ENCODE results near the gene NEU4. TPM values are rescaled to one million over a fixed set of nuclear protein-coding genes. Genes with fewer than 3 reads are reported as not detected.
"Not testable (repeated sequence)": the region's sequence is repeated elsewhere in the genome, so short reads cannot be mapped to it uniquely, and the experiment has no call there.

Gene NEU4
- total RNA-seq, 1 donor from 2014 or later: not detected

- FAIRE-seq (no peak), DNase-seq (ENCODE audit: low read depth) (no peak)
- H3K27me3 ChIP-seq (ENCODE audit: control insufficient read depth, insufficient read depth, low read length): no peaks in the 10 kb centered on the region
- TF ChIP-seq, protein P1, sequence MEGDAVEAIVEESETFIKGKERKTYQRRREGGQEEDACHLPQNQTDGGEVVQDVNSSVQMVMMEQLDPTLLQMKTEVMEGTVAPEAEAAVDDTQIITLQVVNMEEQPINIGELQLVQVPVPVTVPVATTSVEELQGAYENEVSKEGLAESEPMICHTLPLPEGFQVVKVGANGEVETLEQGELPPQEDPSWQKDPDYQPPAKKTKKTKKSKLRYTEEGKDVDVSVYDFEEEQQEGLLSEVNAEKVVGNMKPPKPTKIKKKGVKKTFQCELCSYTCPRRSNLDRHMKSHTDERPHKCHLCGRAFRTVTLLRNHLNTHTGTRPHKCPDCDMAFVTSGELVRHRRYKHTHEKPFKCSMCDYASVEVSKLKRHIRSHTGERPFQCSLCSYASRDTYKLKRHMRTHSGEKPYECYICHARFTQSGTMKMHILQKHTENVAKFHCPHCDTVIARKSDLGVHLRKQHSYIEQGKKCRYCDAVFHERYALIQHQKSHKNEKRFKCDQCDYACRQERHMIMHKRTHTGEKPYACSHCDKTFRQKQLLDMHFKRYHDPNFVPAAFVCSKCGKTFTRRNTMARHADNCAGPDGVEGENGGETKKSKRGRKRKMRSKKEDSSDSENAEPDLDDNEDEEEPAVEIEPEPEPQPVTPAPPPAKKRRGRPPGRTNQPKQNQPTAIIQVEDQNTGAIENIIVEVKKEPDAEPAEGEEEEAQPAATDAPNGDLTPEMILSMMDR (IDR thresholded peaks at IDR 0.05; ENCODE audit: insufficient read depth, low read length, severe bottlenecking): no peak
- H3K4me3 ChIP-seq (ENCODE audit: low read depth, low read length): no peak overlapping the region
- no peaks in the 10 kb centered on the region for H3K36me3 ChIP-seq (ENCODE audit: control insufficient read depth, insufficient read depth, low read length)
Observed at GRCh38 chr2:241818943-241819270, 9.9 kb downstream of the NEU4 start.

- DNase-seq (ENCODE audit: low read depth); H3K4me3 ChIP-seq (ENCODE audit: low read depth, low read length); H3K27me3 ChIP-seq (ENCODE audit: control insufficient read depth, insufficient read depth, low read length); H3K36me3 ChIP-seq (ENCODE audit: control insufficient read depth, insufficient read depth, low read length); FAIRE-seq: not testable (repeated sequence)
Observed at GRCh38 chr2:241819947-241820624, 11.1 kb downstream of the NEU4 start.

DNA sequence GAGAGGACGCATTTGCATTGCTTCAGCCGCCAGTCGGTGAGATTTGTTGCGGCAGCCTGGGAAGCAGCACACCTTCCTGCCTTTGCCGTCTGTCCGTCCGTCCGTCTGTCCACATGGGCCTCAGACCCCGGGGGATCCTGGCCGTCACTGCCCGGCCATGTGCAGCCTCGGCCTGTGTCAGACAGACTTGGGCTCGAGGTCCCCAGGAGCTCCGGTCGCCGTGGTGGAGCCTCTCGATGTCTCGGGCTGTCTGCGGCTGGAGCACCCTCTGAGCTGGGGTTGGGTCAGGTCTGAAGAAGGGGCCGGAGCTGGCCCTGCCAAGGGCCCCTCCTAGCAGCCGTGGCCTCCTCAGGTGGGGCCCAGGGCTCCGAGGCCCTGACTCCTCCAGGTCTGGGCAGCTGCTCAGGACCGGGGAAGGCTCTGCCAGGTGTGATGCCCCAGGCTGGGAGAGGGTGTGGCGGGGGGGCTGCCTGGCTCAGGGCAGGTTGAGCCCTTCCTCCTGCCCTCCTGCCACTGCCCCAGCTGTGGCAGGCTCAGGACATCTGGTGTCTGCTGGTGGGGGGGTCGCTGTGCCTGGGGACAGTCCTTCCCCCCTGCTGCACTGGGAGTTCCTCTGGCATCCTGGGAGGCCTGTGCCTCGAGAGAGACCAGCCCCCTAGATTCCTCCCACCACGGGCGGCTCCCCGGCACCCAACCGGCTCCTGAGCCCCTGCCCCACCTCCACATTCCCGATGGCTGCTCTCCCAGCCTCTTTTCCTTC, 11.8 kb downstream of the NEU4 start:
- Histone ChIP-seq H3K4me3 (ENCODE audit: low read depth, low read length) (no peak overlapping the region), H3K27me3 (ENCODE audit: control insufficient read depth, insufficient read depth, low read length) (no peaks in the 10 kb centered on the region), H3K36me3 (ENCODE audit: control insufficient read depth, insufficient read depth, low read length) (no peaks in the 10 kb centered on the region)
- DNase-seq (ENCODE audit: low read depth): no peak
- TF ChIP-seq, protein P1 (IDR thresholded peaks at IDR 0.05; ENCODE audit: insufficient read depth, low read length, severe bottlenecking): no peak
- no peak for FAIRE-seq

DNA sequence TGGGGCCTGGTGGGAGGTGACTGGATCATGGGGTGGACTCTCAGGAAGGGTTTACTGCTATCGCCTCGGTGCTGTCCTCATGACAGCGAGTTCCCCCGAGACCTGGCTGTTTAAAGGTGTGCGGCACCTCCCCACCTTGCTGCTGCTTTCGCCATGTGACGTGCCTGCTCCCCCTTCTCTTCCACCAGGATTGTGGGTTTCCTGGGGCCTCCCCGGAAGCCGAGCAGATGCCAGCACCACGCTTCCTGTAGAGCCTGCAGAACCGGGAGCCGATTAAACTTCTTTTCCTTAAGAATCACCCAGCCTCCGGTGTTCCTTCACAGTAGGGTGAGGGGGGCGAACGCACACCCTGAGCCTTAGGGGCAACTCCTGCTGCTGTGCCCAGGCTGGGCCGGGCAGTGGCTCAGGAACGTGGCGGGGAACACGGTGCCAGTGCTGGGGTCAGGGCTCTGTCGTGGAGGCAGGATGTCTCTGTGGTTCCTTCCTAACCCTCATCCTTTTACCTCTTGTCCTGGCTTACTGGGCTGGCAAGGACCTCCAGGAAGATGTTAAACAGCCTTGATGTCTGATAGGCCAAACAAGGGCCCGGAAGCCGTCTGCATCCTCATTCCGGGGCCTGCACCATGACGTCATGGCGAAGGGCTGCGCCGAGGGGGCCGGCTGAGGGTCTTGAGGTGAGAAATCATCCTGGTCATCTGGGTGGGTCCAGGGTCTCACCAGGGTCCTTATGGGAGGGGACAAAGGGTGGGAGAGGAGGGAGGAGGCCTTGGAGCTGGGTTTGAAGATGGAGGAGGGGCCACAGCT, 12.7 kb downstream of the NEU4 start:
- TF ChIP-seq, protein P1 (IDR thresholded peaks at IDR 0.05; ENCODE audit: insufficient read depth, low read length, severe bottlenecking): no peak
- no peaks in the 10 kb centered on the region for H3K27me3 ChIP-seq (ENCODE audit: control insufficient read depth, insufficient read depth, low read length)
- no peak overlapping the region for H3K4me3 ChIP-seq (ENCODE audit: low read depth, low read length)
- DNase-seq (ENCODE audit: low read depth) (no peak), FAIRE-seq (no peak)
- H3K36me3 ChIP-seq (ENCODE audit: control insufficient read depth, insufficient read depth, low read length): no peaks in the 10 kb centered on the region

DNA sequence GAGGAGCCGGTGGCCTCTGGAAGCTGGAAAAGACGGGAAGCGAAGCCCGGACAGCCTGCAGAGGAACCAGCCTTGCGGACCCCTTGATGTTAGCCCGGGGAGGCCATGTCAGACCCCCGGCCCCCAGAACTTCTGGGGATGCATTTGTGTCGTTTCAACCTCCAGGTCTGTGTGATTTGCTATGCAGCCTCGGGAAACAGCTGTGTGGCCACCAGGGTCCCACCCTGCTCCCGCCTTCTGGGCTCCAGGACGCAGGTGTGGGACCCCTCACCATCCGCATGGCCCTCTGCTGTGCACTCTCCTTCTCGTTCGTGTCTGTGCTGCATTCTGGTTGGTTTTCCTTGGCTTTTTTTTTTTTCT, 13.3 kb downstream of the NEU4 start:
- no peak for FAIRE-seq
- no peak for DNase-seq (ENCODE audit: low read depth)

GRCh38 chr2:241823531-241824437, 14.8 kb downstream of the NEU4 start:
- not testable (repeated sequence) for H3K36me3 ChIP-seq (ENCODE audit: control insufficient read depth, insufficient read depth, low read length); FAIRE-seq; DNase-seq (ENCODE audit: low read depth); H3K4me3 ChIP-seq (ENCODE audit: low read depth, low read length); H3K27me3 ChIP-seq (ENCODE audit: control insufficient read depth, insufficient read depth, low read length)

More for the DNA sequence above, 13.3 kb downstream of the NEU4 start:
- Histone ChIP-seq H3K4me3 (ENCODE audit: low read depth, low read length) (no peak overlapping the region), H3K36me3 (ENCODE audit: control insufficient read depth, insufficient read depth, low read length) (no peaks in the 10 kb centered on the region), H3K27me3 (ENCODE audit: control insufficient read depth, insufficient read depth, low read length) (no peaks in the 10 kb centered on the region)
- TF ChIP-seq, protein P1 (IDR thresholded peaks at IDR 0.05; ENCODE audit: insufficient read depth, low read length, severe bottlenecking): no peak

Measured in bronchial epithelial cell (primary cell).